PC-9 (cell line): ENCODE data around the gene FITM1.

Source experiments
- EZH2 ChIP-seq: fragments of 200-600 bp; sonication (generic); IDR thresholded peaks from 2 replicates; pipeline ENCODE4 v1.8.0; 2017; ENCODE audit warnings: antibody characterized with exemption, low read depth
- TF ChIP-seq, protein P1 (sequence below): fragments of 200-600 bp; sonication (generic); conservative IDR thresholded peaks from 2 replicates; pipeline ENCODE4 v1.6.1; 2017; ENCODE audit warnings: mixed run types, antibody characterized with exemption, mild to moderate bottlenecking, moderate library complexity

DNA sequence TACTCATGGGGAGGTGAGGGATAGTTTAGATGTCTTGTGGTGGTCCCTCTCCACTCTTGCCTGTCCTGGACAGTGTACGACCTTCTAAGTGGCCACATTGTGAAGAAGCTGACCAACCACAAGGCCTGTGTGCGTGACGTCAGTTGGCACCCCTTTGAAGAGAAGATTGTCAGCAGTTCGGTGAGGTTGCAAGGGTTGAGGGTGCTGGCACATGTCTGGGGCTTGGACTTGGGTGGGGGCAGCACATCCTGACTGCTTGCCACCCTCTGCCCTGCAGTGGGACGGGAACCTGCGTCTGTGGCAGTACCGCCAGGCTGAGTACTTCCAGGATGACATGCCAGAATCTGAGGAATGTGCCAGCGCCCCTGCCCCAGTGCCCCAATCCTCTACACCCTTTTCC, 7.6 kb upstream of the FITM1 start:
- TF ChIP-seq, protein P1, sequence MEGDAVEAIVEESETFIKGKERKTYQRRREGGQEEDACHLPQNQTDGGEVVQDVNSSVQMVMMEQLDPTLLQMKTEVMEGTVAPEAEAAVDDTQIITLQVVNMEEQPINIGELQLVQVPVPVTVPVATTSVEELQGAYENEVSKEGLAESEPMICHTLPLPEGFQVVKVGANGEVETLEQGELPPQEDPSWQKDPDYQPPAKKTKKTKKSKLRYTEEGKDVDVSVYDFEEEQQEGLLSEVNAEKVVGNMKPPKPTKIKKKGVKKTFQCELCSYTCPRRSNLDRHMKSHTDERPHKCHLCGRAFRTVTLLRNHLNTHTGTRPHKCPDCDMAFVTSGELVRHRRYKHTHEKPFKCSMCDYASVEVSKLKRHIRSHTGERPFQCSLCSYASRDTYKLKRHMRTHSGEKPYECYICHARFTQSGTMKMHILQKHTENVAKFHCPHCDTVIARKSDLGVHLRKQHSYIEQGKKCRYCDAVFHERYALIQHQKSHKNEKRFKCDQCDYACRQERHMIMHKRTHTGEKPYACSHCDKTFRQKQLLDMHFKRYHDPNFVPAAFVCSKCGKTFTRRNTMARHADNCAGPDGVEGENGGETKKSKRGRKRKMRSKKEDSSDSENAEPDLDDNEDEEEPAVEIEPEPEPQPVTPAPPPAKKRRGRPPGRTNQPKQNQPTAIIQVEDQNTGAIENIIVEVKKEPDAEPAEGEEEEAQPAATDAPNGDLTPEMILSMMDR, result no peak
- no peak for TF ChIP-seq EZH2
